Cortex of kidney (tissue), 1 donor: ENCODE results near the gene CSTF1.

ENCODE experiments used
- DNase-seq: peaks from one replicate; lab custom pipeline; 2025; lab: John Stamatoyannopoulos, UW

The CSTF1 gene

DNA sequence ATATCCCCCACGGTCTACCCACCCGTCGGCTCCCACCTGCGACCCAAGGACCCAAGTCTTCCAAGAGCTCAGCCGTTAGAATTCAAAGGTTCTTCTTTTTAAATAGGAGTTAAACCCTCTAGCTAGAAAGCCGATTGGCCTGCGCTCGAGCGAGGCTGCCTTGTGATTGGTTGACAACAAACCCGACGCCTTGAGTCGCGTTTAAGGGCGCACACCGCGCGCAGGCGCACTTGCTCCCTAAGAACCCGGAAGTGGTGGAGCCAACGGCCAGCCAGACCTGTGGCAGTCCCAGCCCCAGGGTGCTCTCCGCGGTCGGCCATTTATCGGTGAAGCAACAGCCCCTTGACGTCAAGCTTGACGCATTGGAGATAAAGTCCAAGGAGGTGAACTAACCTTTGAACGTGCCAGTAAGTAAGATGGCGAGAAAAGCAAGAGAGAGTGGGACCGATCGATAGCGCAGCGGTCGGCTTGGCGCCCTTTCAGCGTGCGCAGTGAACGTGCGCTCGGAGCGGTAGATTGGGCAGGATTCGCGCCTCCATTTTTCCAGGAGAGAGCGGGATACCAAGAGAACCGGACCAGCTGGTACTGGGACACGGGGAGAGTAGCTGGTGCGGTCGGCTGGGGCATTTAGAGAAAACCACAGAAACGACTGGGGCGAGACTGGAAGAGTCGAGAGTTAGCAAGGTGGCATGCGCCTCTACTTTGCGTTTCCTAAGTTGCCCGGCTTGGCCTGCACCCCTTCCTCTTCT lies at the start of gene CSTF1, which contains the start of gene AURKA:
Gene CSTF1 (plus strand): TSS at position 514 of the 749 bp plus-strand sequence. CDS start 2,908 bp downstream, outside the sequence.
Gene AURKA (minus strand): TSS at position 84 of the 749 bp plus-strand sequence. CDS start 4,018 bp downstream, outside the sequence.
- no peak for DNase-seq

DNA sequence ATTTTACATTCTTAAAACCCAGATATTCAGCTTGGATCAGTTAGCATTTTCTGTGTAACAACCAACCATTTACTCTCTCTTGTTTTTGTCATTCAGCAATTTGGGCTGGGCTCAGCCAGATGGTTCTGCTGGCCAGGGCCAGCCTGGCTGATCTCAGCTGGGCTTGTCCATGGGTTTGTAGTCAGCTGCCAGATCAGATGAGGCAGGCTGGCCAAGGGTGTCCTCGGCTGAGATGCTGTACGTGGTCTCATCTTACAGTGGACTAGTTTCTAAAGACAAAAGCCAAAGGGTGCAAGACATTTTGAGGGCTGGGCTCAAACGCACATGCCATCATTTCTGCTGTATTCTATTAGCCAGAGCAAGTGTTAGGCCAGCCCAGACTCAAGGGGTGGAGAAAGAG lies 49.7 kb upstream of the CSTF1 start:
- no peak for DNase-seq

DNA sequence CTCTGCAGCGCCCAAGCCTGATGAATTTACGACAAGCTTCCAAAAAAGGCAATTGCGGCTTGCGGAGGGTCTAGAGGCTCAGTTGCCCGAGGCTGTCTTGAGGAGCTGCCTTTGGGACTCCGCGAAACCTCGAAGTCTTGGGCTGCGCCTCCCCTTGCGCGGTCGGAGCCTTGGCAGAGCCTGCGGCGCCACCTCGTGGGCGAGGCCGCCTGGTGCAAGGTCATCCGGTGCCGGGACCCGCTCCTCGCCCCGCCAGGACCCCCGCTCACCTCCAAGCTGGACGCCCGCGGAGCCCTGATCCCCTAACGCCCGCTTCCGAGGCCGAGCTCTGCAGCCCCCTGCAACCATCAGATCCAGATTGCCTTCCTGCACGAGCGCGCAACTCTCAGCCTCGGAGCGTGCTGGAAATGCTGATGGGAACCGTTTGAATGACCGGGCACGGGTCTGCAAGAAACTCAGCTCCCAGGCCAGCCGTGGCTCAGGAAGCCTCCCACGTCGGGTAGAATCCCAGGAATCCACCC lies 48.5 kb upstream of the CSTF1 start:
- DNase-seq = no peak

DNA sequence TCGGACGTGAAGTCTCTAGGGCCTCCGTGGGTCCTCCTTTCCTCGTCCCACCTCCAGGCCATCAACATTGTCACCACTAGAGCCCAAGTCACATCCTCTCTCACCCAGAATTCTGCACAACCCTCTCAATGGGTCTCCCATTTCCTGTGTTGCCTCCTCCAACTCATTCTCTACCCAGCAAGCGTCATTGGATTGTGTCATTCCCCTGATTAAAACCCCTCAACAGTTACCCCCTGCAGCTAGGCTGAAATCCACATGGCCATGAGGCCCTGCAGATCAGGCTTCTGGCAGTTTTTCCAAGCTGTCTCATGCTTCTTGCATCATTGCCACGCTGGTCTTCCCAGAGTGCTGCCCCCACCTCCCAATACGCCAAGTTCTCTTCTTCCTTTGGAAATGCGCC lies 46.5 kb upstream of the CSTF1 start:
- DNase-seq = no peak

DNA sequence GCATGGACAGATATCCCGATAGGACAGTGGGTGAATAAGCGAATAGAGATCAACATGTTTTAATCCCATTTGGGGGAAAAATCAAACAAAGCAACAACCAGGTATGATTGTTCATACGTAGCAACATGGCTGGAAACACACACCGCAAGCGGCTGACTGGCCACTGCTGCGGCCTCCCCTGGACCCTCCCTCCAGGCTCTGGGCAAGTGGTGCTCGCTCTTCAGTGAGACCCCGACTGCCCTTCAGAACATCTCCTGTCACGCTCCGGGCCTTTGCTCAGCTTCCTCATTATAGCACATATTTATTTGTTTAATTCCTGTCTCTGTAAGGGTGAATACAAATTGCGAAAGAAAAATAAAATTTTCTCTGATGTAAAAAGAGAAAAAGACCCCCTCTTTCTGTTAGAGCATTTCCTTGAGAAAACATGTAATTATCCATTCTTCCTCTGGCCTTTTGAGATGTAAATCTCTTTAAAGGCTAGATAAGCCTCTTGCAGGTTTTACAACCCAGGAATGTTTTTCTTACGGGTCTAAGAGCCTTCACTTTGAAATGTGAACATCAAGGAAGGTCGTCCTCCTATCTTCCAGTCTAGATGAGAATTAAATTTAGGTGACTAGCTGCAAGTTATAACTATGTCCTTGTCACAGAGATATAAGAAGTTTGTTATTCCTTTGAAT lies 44.7 kb upstream of the CSTF1 start:
- DNase-seq = no peak

DNA sequence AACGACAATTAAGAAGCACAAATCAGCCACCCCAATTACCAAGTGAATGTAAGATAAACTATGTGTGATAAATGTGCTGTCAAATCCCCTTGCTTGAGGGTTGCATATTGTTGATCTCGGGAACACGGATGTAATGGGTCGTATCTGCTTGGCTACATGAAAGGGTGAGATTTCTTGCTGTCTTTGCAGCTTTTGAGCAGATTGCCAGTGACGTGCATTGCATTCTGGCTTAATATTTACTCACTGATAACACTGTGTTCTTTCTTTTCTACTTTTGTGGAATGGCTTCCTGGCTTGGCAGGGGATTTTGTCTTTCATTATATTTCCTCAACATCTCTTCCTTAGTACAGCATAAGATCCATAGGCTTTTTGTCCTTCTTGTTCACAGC lies 44.1 kb upstream of the CSTF1 start:
- no peak for DNase-seq

DNA sequence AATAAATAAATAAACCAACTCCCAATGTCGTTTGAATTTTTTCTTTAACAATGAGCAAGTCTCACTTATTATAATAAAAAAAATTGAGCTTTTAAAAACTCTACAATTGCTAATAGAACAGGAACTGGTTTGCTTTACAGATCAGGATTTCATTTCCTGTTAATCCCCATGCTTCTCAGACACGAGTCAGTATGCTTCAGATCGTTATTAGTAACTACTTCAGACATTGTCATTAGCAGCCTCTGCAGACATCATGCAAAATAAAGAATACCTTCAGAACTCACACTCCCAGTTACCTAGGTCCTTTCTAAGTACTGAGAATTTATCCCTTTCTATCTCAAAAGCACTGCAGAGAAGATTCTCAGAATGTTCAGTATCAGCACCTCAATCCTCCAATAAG lies 43.7 kb upstream of the CSTF1 start:
- no peak for DNase-seq

DNA sequence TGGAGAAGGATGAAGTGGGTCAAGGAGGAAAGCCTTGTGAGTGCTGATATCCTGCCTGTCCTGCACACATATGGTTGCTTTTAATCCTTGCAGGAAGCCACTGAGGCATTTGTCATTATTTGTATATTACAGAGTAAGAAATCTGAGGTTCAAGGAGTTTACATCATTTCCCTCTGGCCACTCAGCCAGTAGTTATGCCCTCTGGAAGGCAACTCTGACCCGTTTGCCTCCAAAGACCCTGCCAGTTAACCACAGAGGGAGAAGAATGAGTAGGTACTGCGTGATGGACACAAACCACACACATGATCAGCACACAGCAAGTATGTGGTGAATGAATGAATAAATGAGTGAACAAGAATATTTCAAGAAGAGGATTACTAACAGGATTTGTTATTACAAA lies 41.6 kb upstream of the CSTF1 start:
- no peak for DNase-seq

DNA sequence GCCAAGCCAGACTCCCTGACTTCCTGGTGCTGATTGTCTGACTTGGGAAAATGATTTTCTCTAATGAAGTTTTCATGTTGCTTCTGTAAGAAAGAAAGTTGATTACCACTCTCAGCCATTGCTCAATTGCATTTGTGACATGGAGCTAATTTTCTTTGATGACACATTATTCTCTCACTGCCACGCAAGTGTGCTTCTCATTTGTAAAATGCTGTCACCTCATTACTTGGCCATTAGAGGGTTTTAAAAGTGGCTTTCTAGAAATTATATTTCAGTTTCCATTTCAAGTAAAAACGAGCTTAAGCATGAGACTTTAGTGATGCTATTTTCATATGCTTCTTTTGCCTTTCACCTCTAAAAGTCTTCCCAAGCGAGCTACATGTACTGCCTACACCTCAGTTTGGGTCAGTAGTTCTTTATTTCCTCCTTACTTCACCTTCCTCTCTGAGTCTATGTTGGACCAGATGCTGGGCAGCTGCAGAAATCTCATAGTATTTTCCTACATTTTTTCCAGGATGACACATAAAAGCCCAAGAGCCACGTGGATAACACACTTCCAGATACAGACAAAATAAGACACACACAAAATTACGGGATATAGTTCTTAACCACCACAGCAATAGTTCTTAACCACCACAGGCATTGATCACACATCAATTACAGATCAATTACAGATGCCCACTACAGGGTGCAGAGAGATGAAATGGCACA lies 39.9 kb upstream of the CSTF1 start:
- DNase-seq = no peak

DNA sequence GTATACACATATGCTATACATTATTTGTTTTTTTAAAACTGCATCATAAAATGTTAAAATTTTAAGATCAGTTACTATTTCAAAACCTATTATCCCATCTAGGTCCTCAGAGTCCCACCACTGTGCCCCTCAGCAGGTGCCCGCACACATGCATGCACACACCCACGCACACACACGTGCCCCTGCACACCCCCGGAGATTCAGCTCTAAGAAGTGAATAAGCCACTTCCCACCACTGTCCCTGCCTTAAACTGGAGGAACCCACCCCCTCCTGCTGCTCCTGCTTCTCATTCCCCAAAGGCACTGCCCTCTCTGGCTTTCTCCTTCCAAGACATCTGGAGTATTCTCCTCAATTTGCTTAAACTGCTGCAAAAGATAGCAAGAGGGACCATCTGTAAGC lies 39.1 kb upstream of the CSTF1 start:
- DNase-seq = no peak

DNA sequence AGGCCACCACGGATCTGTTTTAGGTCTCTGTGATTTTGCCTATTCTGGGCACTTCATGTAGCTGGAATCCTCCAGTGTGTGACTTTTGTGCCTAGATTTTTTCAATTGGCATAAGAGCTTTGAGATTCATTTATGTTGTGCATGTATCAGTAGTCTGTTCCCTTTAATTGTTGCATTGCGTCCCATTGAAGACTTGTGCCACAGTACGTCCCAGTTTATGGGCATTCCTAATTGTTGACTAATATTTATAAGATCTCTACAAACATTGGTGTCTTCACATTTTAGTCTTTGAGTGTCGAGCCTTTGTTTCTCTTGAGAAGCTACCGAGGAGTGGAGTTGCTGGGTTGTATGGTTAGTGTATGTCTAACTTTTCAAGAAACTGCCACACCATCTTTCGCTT lies 34.4 kb upstream of the CSTF1 start:
- DNase-seq = no peak

DNA sequence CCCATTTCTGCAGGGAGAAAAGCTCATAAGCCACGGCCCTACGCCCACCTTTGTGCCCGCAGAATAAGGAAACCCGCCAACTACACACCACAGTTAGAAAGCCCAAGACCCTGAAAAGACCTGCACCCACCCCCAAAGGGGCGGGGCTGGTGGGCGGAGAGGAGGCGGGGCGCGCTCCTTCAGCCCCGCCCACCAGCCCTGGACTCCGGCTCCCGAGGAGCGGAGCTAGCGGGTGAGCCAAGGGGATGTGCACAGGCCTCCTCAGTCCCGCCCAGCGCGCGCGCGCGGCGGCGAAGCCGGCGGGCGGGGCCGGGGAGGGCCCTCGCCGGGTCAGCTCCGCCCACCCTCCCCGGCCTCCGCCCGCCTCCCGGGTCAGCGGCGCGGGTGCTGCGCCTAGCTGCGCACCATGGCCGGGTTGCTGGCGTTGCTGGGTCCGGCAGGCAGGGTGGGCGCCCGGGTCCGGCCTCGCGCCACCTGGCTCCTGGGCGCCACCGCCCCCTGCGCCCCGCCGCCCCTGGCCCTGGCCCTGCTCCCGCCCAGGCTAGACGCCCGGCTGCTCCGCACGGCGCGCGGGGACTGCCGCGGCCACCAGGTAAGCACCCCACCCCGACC lies 33.7 kb upstream of the CSTF1 start, which contains the start of gene FAM210B:
Gene FAM210B (plus strand): TSS at position 375 of the 612 bp plus-strand sequence. CDS start 32 bp downstream, at position 407.
- peak; percentile 53 for DNase-seq

DNA sequence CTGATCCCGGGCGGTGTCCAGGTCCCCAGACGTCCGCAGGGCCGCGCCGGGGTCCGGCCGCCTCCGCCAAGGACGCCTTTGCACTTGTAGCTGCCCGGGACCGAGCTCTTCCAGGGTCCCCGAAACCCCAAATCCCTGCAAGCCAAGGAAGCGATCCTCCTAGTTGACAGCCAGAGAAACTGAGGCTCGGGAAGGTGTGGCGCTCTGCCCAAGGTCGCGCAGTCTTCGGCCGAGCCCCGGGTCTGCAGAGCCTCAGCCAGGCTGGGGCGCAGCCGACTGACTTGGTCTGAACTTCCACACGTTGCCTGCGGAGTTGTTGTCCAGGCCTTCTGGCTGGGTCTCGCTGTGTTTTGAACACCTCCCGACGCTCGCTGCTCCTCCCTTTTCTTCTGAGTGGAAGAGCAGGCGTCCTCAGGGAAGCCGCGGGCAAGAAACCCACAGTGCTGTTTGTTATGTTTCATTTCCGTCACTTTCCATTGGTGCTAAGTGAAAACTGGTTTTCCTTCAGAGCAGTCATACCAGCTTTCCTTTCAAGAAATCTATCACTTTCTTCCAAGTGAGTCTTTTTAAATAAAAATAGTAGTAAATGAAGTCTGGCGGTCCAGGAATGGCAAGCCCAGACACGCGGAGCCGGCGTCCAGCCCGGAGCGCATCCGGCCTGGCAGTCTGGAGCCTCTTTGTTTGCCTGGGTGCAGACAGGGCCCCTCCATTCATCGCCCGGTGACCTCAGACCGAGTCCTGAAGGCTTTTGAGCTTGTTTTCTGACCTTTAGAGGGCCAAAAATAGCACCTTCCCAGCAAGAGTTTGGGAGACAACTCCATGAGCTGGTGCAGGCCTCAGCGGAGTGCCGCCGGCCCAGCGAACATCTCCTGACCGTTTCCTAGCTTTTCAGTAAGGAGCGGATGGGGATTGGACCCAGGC lies 33.0 kb upstream of the CSTF1 start:
- no peak for DNase-seq

DNA sequence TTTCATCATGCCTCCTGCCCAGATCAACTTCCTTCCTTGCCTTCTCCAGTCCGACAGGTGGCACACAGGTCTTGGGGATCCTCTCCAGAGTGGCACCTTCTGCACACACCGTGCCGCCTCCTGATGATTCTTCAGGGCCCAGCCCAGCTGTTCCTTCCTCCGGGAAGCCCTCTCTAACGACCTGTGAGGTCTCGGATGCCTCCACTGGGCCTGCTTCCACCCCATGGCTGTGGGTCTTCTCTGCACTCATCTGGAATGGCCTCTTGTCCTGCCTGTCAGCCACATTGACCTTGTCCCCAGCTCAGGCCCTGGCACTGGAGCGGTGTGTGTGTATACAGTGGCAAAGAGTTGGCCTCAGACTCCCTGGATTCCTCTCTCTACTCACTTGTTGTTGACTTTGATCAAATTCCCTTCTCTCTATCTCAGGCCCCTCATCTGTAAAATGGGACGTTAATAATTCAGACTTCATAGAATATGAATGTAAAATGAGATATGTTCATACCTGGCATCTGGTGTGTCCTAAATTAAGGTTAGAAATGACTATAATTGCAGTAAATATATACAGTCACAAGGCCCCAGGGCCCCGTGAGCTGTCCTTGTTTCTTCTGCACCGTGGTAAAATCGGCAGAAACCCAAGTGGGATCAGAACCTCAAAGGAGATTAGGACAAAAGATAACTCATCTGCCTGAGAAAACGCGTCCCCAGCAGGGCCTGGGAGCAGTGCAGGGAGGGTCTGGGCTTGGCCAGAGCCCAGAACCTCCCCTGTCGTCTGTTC lies 32.1 kb upstream of the CSTF1 start:
- DNase-seq = no peak

DNA sequence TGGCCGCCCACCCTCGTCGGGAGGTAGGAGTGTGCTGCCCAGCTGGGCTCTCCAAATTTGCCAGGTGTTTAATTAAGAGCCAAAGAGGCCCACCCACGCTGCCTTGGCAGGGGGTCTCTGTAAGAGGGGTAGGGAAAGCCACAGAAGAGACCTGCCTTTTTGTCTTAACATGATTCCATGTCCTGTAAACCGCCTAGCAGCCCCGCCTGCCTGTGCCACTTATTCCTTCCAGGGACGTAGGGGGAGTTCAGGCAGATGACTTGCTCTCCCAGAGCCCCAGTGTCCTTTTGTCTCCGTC lies 31.6 kb upstream of the CSTF1 start:
- DNase-seq = no peak

DNA sequence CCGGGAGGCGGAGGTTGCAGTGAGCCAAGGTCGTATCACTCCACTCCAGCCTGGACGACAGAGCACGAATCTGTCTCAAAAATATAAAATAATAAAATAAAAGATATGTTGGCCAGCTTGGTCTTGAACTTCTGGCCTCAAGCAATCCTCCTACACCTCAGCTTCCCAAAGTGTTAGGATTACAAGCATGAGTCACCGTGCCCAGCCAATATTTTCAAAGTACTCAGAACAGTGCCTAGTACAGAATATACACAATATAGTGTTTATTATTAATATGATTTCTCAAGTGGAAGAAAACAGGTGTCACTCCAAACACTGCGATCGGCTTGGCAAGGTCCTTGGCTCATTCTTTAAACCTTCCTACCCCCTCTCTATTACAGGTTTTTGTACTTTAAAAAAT lies 30.5 kb upstream of the CSTF1 start:
- no peak for DNase-seq

DNA sequence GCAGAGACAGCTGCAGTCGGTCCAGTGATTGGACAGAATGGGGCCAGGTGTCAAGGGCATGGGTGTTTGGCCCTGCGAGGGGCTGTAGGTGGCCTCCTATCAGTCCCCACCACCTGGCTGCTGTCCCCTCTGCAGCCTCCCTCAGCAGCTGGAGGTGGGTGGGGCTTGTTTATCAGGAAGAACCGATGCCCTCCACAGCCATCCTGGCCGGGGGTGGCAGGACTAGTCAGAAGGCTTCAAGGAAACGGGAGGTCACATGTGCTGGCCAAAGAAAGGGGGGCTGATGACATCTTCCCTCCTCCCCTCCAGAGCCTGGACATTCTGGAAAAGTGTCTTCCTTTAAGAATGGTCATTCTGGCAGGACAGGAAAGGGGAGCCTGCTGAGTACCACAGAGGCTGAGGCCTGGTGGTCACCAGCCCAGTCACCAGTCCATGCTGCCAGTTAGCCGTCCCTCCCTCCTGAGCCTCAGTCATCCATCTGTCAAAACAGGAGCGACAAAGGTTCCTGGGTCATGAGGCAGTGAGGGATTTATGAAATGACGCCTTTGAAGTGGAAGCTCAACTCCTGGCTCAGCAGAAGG lies 29.5 kb upstream of the CSTF1 start:
- no peak for DNase-seq

DNA sequence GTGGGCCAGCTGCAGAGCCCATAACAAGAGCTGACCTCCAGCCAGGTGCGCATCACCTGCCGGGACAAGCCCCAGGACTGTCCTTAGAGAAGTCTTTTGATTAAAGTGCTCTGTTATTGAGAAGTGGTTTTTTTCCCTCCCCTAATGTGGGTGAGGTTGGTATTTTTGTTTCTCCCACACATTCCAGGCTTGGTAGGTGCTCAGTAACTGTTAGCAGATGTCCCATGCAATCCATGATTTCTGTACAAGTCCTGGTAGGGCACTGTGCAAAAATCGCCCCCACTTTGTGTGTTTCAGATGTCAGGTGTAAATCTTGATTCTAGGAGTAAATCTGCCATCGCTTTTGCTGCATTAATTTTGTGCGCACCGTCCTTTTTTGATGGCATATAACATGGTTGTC lies 29.0 kb upstream of the CSTF1 start:
- DNase-seq = no peak

DNA sequence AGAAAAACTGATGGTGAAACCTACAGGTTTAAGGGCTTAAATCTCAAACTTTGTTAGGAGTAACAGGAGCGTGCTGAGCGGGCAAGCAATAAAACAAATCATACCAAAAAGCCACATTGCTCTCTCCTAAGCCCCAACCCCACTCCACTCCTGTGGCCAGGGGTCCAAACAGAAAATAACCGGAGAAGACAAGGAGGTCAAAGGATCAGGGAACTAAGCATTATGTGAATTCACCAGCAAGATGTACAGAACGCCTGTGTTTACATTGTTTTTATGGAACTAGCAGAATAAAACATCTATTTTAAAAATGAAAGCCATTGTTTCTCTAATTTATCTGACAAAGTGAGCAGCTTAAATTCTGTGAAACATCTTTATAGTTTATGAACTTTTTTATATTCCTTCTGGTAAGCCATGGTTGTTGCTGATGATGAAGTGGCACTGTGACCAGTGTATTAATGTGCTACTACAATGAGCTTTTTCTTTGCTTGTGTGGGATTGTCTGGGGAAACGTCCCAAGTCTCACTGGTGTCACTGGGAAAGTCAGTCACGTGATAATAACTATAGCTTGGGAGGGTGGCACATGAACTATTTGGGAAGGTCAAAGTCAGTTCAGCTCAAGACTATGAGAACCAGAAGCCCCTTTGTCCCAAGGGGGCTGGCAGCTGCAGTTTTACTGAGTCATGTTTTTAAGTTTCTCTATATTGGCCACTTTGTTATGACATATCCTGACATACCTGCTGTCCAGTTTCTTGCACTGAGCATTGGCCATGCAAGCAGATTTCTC lies 23.9 kb upstream of the CSTF1 start:
- no peak for DNase-seq
